Stimulated activated CD8-positive, alpha-beta memory T cell treated with anti-CD3 and anti-CD28 coated beads, Interleukin-7, amount 100 ng/mL, for 4 hours (primary cell): Measurements from ENCODE around the gene GALNT5.
"Not testable (repeated sequence)": the region's sequence is repeated elsewhere in the genome, so short reads cannot be mapped to it uniquely, and the experiment has no call there.

ENCODE experiments used
- DNase-seq, 2 donors: peaks; one replicate each; pipeline ENCODE4 v3.0.0-alpha.2; 2020; ENCODE audit warnings: low read depth in 2 of 2

GALNT5 gene

GRCh38 chr2:157257312-157258252 lies at the start of gene GALNT5:
Gene GALNT5, plus strand, starts transcription at chr2:157257705. Its CDS starts 378 bp downstream, at chr2:157258083.
- no peak for DNase-seq

DNA sequence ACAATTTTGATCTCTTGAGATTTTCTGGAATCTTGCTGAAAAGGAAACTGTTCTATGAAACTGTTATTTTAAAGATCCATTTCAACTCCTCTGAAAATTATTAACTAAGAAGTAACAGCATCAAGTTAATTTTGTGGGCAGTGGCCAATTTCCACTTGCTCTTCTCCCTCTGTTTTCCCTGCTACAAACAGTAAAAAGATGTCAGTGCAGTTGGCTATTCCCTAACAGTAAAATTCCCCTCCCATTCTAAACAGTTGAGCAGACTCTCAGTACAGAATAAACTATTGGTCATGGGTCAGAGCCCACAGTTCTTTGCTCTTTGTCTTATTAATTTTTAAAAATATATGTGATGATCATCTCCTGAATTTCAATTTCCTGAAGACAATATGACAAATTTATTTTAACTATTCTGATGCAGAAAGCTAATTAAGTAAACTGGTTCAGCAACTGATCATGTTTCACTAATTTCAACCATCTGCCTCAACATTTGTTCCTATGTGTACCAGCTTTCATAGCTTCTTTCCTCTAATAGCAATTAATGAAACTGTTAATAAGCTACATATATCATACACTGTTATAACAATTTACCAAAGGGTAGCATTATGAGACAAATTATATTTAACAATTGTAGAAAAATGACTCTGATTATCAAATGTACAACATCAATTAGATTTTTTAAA lies 41.1 kb upstream of the GALNT5 start:
- DNase-seq, result no peak

- no peak for DNase-seq
These were observed 40.1 kb upstream of the GALNT5 start for GRCh38 chr2:157217409-157217808.

DNA sequence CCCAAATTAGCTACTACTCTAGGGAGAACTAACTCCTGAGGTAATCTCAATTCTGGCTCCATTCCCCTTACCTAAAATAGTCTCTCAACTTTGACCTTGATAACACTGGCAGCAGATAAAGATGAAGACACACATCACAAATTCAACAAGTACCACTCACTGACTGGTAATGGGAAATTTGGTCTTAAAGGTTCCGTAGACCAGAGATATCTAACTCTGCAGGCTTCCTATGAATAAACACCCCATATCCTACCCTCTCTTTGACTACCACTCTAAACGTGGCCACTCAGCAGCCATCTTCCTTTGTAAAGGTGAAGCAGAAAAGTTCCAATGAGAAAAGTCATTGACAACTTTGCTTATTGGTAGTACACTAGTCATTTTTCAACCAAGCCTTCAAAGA lies 38.6 kb upstream of the GALNT5 start:
- DNase-seq, result no peak

DNA sequence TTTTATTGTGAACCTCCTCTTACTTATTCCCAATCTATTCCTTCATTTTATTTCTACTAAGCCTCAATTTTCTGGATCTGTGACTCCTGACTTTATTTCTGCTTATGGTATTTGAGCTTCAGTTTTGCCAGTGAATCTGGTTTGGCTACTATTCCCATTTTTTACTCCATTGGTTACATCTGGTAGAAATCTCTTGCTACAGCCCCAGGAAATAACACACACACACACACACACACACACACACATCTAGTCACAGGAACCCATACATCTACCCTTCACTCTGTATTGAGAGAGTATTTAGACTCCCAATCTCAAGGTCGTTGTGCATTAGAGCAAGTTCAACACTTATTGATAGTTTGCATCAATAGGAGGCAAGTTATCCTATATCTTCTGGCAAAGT lies 37.0 kb upstream of the GALNT5 start:
- DNase-seq, result no peak

GRCh38 chr2:157221394-157221988 lies 36.0 kb upstream of the GALNT5 start:
- DNase-seq, result no peak

- DNase-seq, result no peak
These were observed 33.8 kb upstream of the GALNT5 start for GRCh38 chr2:157223624-157224205.

- DNase-seq, result not testable (repeated sequence)
These were observed 33.1 kb upstream of the GALNT5 start for GRCh38 chr2:157224448-157224847.

- no peak for DNase-seq
These were observed 29.9 kb upstream of the GALNT5 start for GRCh38 chr2:157227592-157227991.

- DNase-seq, result no peak
These were observed 28.6 kb upstream of the GALNT5 start for GRCh38 chr2:157228946-157229345.

- no peak for DNase-seq
These were observed 27.9 kb upstream of the GALNT5 start for GRCh38 chr2:157229572-157229971.

DNA sequence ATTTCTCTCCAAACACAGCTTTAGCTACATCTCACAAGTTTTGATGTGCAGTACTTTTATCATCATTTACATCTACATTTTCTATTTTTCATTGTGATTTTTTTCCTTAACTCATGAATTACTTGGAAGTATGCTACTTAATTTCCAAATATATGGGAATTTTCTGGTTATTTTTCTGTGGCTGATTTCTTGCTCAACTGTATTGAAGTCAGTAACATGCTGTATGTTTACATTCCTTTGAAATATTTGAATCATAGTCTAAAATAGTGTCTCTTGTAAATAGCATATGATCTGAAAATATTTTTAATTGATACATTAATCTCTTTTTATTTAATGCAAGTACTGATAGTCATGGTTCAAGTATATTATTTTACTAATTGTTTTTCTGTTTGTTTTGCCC lies 26.0 kb upstream of the GALNT5 start:
- no peak for DNase-seq

DNA sequence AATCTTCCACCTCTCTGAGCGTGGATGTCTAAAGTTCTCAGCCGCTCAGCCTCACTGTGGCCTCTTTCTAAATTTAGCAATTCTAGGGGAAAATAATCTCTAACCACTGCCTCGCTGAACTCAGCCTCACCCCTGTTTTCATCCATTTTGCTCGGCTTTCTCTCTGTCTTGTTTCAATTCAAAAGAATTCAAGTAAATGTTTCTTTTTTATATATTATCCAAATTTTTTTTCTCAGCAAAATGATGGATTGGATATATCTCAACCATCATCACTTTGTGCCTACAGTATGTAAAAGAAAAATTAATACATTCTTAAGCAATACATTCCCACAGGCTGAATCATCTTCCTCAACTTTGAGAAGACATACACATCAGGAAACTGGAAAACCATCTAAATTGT lies 24.0 kb upstream of the GALNT5 start:
- DNase-seq, result no peak

DNA sequence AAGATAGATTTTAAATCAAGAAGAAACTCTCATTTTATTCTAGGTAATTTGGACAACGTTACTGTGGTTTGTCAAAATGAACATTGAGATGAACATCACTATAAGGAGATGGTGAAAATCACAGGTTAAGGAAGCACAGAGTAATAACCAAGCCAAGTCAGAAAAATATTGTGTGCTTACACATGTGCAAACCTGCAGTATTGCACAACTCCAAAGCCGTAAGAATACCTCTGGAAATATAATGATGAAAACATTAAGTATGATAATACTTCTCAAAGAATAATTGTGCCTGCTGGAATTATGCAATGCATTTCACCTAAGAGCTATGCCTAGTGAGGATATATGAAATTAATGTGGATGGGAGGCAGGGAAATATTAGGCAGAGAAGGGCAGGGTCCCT lies 21.1 kb upstream of the GALNT5 start:
- no peak for DNase-seq

GRCh38 chr2:157238296-157238695 lies 19.2 kb upstream of the GALNT5 start:
- no peak for DNase-seq

- DNase-seq, result no peak
These were observed 12.8 kb upstream of the GALNT5 start for GRCh38 chr2:157244691-157245090.

GRCh38 chr2:157245144-157245840 lies 12.2 kb upstream of the GALNT5 start:
- DNase-seq, result no peak

- no peak for DNase-seq
These were observed 11.4 kb upstream of the GALNT5 start for GRCh38 chr2:157245846-157246764.

DNA sequence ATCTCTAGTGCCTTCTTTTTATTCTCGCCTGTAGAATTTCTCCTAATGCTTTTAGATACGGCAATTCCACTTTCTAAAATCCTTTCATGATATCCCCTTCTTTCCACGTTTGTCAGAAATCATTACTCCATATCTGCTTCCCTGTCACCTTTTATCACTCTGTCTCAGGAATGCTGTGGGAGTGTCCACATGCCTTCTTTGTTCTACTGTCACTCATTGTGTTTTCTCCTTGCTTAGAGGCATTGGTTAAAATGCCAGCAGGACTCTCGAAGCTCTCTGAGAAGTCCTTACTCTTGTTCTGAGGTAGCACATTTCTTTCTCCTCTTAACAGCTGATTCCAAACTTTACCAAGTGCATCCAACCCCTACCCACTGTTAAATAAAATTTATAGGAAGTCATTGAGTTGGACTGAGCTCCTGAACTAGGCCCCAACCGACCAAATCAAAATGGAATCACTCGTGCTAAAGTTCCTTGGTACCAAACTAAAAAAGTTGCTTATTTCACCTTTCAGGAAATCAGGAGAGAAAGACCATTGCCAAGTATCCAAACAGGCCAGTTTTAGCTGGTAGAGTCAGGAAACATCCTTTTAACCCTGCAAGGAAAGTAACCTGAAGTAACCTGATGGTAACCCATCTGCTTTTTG lies 10.6 kb upstream of the GALNT5 start:
- no peak for DNase-seq

- no peak for DNase-seq
These were observed 6.7 kb upstream of the GALNT5 start for GRCh38 chr2:157250836-157251235.
